NCI-H2171 (cell line): Measurements from ENCODE around the gene TOR1AIP2.

ENCODE experiments used
- DNase-seq: peaks from one replicate; lab custom pipeline; 2025; lab: John Stamatoyannopoulos, UW

TOR1AIP2 gene

GRCh38 chr1:179877586-179878265 is at the start of gene TOR1AIP2:
TSS of gene TOR1AIP2 (minus strand) at chr1:179877803. CDS start at chr1:179852665, 25,138 bp downstream.
- peak; percentile 77 for DNase-seq

GRCh38 chr1:179926850-179927205 is 49.2 kb upstream of the TOR1AIP2 start:
- no peak for DNase-seq

DNA sequence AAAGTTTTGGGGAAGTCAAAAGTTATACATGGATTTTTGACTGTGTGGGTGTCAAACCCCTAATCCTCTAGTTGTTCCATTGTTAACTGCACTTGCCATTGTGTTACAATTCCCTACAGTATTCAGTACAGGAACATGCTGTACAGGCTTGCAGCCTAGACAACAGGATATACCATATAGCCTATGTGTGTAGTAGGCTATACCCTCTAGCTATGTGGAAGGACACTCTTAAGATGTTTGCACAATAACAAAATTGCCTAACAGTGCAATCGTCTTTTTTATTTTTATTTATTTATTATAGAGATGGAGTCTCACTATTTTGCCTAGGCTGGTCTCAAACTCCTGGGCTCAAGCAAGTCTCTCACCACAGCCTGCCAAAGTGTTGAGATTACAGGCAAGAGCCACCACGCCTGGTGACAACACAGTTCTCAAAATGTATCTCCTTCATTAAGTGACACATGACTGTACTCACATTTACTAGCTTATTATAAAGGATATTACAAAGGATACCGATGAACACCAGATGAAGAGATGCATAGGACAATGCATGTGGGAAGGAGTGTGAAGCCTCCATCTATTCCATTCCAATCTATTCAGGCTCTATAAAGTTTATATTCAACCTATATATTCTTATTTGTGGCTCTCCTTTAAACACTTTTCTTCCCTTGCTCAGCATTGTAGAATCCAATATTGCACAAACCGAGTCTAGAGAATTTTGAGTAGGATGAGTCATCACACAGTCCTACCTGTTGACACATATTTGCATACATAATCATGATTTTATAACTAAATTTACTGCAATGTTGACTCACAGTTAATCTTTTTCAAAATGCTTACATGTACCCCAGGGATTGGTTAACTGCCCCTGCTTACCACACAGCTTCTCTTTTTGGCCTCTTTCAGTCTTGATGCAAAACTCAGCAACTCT is 48.6 kb upstream of the TOR1AIP2 start:
- no peak for DNase-seq

DNA sequence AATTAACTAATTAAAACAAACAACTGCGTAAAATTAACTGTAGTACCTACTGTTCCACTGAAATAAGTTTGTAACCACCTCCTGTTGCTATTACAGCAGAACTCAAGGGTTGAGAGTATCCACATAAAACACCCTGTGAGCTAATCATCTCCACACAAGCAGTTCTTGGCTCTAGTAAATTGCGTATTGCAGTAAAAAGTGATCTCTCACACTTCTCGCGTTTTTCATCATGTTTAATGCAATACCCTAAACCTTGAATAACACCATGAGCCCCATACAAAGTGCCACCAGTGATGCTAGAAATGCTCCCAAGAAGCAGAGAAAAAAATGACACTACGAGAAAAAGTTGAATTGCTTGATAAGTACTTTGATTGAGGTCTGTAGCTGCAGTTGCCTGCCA is 47.7 kb upstream of the TOR1AIP2 start:
- DNase-seq, result no peak

DNA sequence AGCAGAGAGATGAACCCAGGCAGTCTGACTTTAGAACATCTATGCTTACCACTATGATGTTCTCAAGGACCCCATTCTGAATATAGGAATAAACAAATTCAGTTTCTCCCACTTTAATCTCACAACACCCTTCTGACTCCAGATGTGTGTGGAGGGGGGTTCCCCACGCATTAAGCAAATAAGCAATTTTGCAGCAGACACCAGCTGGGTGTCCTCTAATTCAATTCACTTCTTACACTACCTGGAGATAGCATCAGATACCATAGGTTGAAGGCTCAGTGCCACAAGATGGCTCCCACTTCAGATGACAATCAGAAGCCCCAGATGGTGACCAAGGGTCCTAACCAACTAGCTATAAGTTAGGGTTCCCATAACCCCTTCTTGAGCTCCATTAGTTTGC is 46.7 kb upstream of the TOR1AIP2 start:
- DNase-seq, result no peak

GRCh38 chr1:179923029-179923428 is 45.4 kb upstream of the TOR1AIP2 start:
- no peak for DNase-seq

DNA sequence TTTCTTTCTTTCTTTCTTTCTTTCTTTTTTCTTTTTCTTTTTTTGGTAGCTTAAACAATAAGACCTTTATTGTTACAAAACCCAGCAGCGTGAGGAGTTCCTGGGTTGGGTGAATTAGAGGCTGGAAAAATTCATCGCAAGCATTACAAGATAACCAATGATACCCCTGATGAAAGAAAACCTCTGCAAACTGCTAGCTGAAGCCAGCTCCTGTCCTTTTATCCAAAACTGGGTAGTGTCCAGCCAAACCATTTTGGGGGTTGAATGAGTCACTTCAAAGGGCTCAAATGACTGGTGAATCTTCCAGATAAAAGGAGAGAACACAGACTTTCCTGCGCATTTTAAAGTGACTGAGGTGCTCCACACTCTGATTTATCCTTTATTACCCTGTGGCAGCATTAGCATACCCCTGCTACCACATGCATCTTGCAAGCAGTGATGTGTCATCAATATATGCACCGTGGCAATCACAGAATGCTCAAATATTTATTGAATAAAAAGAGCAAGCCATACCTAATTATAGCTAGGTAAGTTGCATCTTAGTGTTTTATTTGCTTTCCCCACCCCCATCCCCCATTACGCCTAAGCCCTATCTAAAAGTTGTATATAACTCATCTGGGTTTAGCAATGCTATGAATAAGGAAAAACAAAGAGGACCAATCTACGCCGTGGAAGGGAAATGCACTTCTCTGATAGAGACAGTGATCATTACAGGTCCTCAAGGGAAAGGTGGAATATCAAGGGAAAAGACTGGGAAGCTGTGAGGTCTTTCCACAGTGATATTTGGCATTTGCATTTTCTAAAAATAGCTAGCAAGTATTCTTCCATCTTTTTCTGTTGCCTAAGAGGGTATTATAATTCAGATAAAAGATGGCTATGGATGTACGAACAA is 44.6 kb upstream of the TOR1AIP2 start:
- no peak for DNase-seq

GRCh38 chr1:179921472-179921871 is 43.9 kb upstream of the TOR1AIP2 start:
- DNase-seq, result no peak

DNA sequence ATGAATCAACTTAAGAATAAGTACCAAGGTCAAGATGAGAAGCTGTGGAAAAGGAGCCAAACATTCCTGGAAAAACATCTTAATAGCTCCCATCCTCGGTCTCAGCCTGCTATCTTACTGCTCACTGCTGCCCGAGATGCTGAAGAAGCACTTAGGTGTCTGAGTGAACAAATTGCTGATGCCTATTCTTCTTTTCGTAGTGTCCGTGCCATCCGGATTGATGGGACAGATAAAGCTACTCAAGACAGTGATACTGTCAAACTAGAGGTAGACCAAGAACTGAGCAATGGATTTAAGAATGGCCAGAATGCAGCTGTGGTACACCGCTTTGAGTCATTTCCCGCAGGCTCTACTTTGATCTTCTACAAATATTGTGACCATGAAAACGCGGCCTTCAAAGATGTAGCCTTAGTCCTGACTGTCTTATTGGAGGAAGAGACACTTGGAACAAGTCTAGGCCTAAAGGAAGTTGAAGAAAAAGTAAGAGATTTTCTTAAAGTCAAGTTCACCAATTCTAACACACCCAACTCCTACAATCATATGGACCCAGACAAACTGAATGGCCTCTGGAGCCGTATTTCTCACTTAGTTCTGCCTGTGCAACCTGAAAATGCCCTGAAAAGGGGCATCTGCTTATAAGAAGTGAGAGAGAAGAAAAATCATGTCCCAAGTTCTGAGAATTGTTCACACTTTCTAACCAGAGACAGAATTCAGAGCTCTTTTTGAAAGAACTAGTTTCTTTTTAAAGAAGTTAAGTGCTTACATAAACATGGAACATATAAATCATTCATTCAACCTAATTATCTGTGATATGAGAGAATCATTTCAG is 40.2 kb upstream of the TOR1AIP2 start:
- DNase-seq, result no peak

- DNase-seq, result no peak
Observed at GRCh38 chr1:179911812-179912211, 34.2 kb upstream of the TOR1AIP2 start.

DNA sequence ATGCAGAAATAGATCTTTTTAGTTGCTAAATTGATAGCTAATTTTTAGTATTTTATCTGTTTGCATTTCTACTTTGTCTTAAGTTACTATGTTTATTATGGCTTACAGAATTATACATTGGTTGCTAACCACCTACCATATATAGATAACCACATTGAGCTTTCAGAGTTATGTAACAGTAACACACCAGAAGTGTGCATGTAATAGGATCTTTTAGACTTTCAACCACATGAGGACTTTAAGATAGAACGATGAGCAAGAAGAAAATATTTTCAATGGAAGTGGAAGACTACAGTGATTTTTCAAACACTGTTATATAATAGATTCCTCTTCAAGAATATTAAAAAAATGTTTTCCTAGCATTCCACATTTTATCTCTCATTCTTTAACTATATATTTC is 33.3 kb upstream of the TOR1AIP2 start:
- DNase-seq, result no peak

DNA sequence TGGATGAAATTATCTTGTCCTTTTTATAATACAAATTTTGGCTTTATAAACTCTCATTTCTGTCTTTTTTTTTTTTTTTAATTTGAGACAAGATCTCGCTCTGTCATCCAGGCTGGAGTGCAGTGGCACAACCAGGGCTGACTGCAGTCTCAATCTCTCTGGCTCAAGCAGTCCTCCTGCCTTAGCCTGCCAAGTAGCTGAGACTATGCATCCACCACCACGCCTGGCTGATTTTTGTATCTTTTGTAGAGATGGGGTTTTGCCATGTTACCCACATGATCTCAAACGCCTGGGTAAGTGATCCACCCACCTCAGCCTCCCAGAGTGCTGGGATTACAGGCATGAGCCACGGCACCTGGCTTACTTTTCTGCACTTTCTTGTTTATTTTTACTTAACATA is 12.0 kb upstream of the TOR1AIP2 start:
- DNase-seq, result no peak

DNA sequence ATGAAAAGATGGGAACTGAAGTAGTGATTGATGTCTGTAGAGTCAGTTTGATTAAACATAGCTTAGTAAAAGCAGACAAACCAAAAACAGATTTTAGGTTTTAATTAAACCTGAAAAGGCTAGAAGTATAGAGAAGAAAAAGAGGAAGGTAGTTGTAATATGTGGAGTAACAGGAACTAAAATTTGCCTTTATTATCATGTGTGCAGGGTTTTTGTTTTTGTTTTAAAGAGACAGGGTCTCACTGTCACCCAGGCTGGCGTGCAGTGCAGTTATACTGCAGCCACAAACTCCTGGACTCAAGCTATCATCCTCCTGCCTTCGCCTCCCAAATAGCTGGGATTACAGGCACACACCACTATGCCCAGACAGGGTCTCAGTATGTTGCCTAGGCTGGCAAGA is 10.5 kb upstream of the TOR1AIP2 start:
- DNase-seq, result no peak

DNA sequence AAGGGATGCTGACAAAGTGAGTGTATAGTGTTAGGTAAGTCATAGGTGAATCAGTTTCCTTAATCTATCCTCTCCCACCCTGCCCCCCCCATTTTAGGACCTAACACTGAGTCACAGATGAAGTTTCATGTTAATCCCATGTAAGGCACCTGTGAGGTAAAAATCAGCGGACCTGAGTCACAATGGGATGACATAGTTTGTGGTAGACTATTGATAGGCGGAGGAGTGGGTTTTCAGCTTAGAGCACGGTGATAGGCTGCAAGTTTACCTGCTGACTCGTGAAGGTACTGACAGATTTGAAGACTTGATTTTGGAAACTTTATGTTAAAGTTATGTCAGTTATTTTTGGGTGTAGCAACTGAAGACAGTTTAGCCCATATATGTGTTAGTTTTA is 6.1 kb upstream of the TOR1AIP2 start:
- no peak for DNase-seq

GRCh38 chr1:179883040-179883744 is 5.6 kb upstream of the TOR1AIP2 start:
- DNase-seq, result peak; percentile 13

GRCh38 chr1:179882253-179883039 is 4.8 kb upstream of the TOR1AIP2 start, which contains the start of gene TOR1AIP1:
TSS of gene TOR1AIP1 (plus strand) at chr1:179882285. CDS start at chr1:179882503, 218 bp downstream.
- peak; percentile 95 for DNase-seq

- DNase-seq, result no peak
Observed at GRCh38 chr1:179881642-179882252, 4.1 kb upstream of the TOR1AIP2 start.

DNA sequence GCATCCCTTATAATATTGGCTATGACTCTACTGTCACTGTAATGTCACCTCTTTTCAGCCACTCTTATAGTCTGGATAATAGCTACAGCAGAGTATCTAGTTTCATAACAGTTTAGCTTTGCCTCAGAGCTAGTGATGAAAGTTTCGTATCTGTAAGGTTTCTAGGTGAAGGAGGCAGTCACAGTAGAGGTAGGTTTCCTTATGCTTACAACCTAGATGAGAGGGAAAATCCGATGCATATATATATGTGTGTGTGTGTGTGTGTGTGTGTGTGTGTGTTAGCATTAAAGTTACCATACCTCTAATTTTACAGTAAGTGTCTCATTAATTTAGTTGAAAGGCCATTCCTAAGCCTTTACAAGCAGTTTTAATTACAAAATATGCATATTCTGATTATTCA is 2.2 kb upstream of the TOR1AIP2 start:
- DNase-seq, result no peak

DNA sequence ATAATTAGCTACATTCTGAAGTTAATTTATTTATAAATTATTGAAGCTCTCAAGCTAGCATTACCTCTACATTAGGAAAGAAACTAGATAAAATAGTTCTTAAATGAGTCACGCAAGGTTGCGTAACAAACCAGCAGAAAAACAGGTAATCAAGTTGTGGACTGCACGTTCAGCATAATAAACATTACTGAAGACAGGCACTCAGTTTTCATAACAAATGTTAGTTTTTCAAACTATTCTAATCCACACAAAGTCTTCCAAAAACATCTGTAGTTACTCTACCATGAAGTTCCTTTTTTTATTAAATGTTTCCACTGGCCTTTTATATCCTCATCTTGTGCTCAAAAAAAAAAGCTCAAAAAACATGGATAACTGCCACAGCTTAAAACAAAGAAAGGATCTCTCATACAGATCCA is 1.3 kb downstream of the TOR1AIP2 start:
- DNase-seq, result no peak
